ENCODE measurements around the gene MYOT.

GRCh38 chr5:137933491-137933911 lies 65.8 kb downstream of the MYOT start:
- no peak for TF ChIP-seq CTCF (conservative IDR thresholded peaks at IDR 0.05; ENCODE audit: low read depth, low read length)
- no peak for TF ChIP-seq EZH2 (IDR thresholded peaks at IDR 0.05; ENCODE audit: borderline replicate concordance, low read depth, low read length, poor library complexity, severe bottlenecking)
